ENCODE data around the gene UCHL3.

GRCh38 chr13:75506018-75506417 is 43.6 kb upstream of the UCHL3 start:
- no peak for TF ChIP-seq CTCF (IDR thresholded peaks at IDR 0.05; ENCODE audit: poor library complexity, severe bottlenecking)
- no peak for TF ChIP-seq EP300 (conservative IDR thresholded peaks at IDR 0.05; ENCODE audit: poor library complexity, severe bottlenecking)
- TF ChIP-seq SMC3 (conservative IDR thresholded peaks at IDR 0.05; ENCODE audit: poor library complexity) = no peak
- no peak for TF ChIP-seq REST (IDR thresholded peaks at IDR 0.05; ENCODE audit: borderline replicate concordance)
- no peak for TF ChIP-seq POLR2AphosphoS5 (IDR thresholded peaks at IDR 0.05)
- TF ChIP-seq EZH2 (IDR thresholded peaks at IDR 0.05; ENCODE audit: borderline replicate concordance, insufficient read depth, low read length, poor library complexity, severe bottlenecking) = no peak
- TF ChIP-seq RAD21 (conservative IDR thresholded peaks at IDR 0.05) = no peak
- no peak for TF ChIP-seq TAF1 (IDR thresholded peaks at IDR 0.05; ENCODE audit: low read depth)
